Liver (tissue), 3 donors: ENCODE data around the gene RPL29.

Experiments
- ATF3 ChIP-seq: IDR thresholded peaks from 2 replicates; pipeline ENCODE4 v1.6.1; 2016; ENCODE audit warnings: antibody characterized with exemption
- CTCF ChIP-seq: fragments of 150-350 bp; IDR thresholded peaks from 2 replicates; pipeline ENCODE4 v1.5.1; 2017; ENCODE audit warnings: improper control_type of control experiment, low read depth, low read length; ENCODE audit not compliant: missing input control
- GABPA ChIP-seq, 2 donors: IDR thresholded peaks in 1 of 2; conservative IDR thresholded peaks in 1 of 2; 2 replicates each; pipeline ENCODE4 v1.6.1; 2016; ENCODE audit warnings: antibody characterized with exemption in 2 of 2, mild to moderate bottlenecking in 1 of 2, moderate library complexity in 1 of 2
- JUND ChIP-seq, 2 donors: IDR thresholded peaks; 2 replicates each; pipeline ENCODE4 v1.6.1; 2016; ENCODE audit warnings: antibody characterized with exemption in 2 of 2
- REST ChIP-seq: IDR thresholded peaks from 2 replicates; pipeline ENCODE4 v1.6.1; 2016; ENCODE audit warnings: antibody characterized with exemption, mild to moderate bottlenecking
- YY1 ChIP-seq: IDR thresholded peaks from 2 replicates; pipeline ENCODE4 v1.6.1; 2016; ENCODE audit warnings: antibody characterized with exemption, mild to moderate bottlenecking
- donor health status: healthy.
- donor health status: healthy.

GRCh38 chr3:51968170-51968775 is 27.4 kb downstream of the RPL29 start:
- TF ChIP-seq GABPA (IDR thresholded peaks at IDR 0.05 in 1 of 2, conservative IDR thresholded peaks at IDR 0.05 in 1 of 2): no peak
- TF ChIP-seq REST: no peak
- TF ChIP-seq ATF3: no peak
- no peak for TF ChIP-seq CTCF
- no peak for TF ChIP-seq YY1
- TF ChIP-seq JUND (IDR thresholded peaks at IDR 0.05): no peak
